Activated CD4-positive, alpha-beta T cell treated with anti-CD3 and anti-CD28 coated beads for 48 hours (primary cell): ENCODE data around the gene RERE.
A peak's percentile ranks its signal among the peaks of the same experiment; 100 is the strongest.
"Not testable (repeated sequence)": the region's sequence is repeated elsewhere in the genome, so short reads cannot be mapped to it uniquely, and the experiment has no call there.

Experiments
- DNase-seq: peaks from one replicate; pipeline ENCODE4 v3.0.0-alpha.2; 2020

Gene RERE

GRCh38 chr1:8841395-8841794, 24.0 kb upstream of the RERE start:
- no peak for DNase-seq

GRCh38 chr1:8839990-8840389, 22.6 kb upstream of the RERE start:
- DNase-seq: no peak

GRCh38 chr1:8835941-8836643, 18.7 kb upstream of the RERE start:
- DNase-seq: no peak

- no peak for DNase-seq
These were observed 13.9 kb upstream of the RERE start for GRCh38 chr1:8831340-8831739.

- DNase-seq: not testable (repeated sequence)
These were observed 13.3 kb upstream of the RERE start for GRCh38 chr1:8830732-8831131.

GRCh38 chr1:8825985-8826481, 8.6 kb upstream of the RERE start:
- no peak for DNase-seq

GRCh38 chr1:8823295-8823664, 5.8 kb upstream of the RERE start:
- no peak for DNase-seq

GRCh38 chr1:8822373-8823294, 5.2 kb upstream of the RERE start:
- no peak for DNase-seq

- DNase-seq: no peak
These were observed 3.6 kb upstream of the RERE start for GRCh38 chr1:8821084-8821483.

GRCh38 chr1:8818789-8819188, 1.3 kb upstream of the RERE start:
- not testable (repeated sequence) for DNase-seq

GRCh38 chr1:8818325-8818775, 910 bp upstream of the RERE start:
- DNase-seq: peak; percentile 21

- DNase-seq: peak; percentile 25
These were observed 519 bp downstream of the RERE start for GRCh38 chr1:8816831-8817411.

GRCh38 chr1:8816264-8816663, 1.2 kb downstream of the RERE start:
- DNase-seq: no peak

GRCh38 chr1:8815582-8816151, 1.8 kb downstream of the RERE start:
- no peak for DNase-seq

- DNase-seq: no peak
These were observed 2.6 kb downstream of the RERE start for GRCh38 chr1:8814865-8815264.

GRCh38 chr1:8813991-8814390, 3.4 kb downstream of the RERE start:
- no peak for DNase-seq

- DNase-seq: no peak
These were observed 4.2 kb downstream of the RERE start for GRCh38 chr1:8813016-8813763.

GRCh38 chr1:8812081-8812480, 5.4 kb downstream of the RERE start:
- DNase-seq: no peak

- DNase-seq: no peak
These were observed 6.5 kb downstream of the RERE start for GRCh38 chr1:8810987-8811386.

GRCh38 chr1:8809342-8809736, 8.1 kb downstream of the RERE start:
- no peak for DNase-seq

- no peak for DNase-seq
These were observed 10.4 kb downstream of the RERE start for GRCh38 chr1:8807004-8807403.

- no peak for DNase-seq
These were observed 17.0 kb downstream of the RERE start for GRCh38 chr1:8800416-8800815.

GRCh38 chr1:8797216-8797615, 20.2 kb downstream of the RERE start:
- DNase-seq: no peak
